Dermis microvascular lymphatic vessel endothelial cell (primary cell): ENCODE results near the gene FLOT2. TPM values are rescaled to one million over a fixed set of nuclear protein-coding genes. Genes with fewer than 3 reads are reported as not detected.

Experiments
- DNase-seq, 2 donors: peaks; one replicate each; pipeline versions ENCODE4 v3.0.0 to v3.0.0-alpha.2; 2010; ENCODE audit warnings: low read depth in 2 of 2
- total RNA-seq: library from RNA; depleted of rRNA; stranded (reverse); fragments of >200 nt; gene quantifications from 2 replicates; pipeline ENCODE4 v1.2.1, GENCODE V29; 2014

Gene FLOT2
- total RNA-seq, 1 donor from 2014 or later, result 89.9 TPM

GRCh38 chr17:28897769-28898526 lies 415 bp upstream of the FLOT2 start:
- no peak for DNase-seq

DNA sequence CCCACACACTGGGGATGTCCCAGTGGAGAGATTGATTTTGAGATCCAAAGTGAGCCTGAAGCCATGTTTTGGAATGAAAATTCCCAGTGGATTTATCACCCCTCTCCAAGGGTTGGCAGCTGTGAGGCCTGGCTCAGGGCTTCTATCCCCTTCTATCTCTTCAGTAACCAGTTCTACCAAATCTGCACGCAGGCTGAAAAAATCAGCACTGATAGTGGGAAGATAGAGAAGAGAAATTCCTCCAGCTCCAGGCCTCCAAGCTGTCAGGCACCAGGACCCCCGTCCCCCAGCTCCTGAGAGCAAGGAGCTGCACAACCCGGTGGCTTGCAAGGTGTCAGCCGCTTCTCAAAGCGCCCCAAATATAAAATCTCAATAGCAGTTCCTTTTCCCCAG lies 1.0 kb downstream of the FLOT2 start:
- no peak for DNase-seq

- no peak for DNase-seq
These were observed 1.6 kb downstream of the FLOT2 start for GRCh38 chr17:28895794-28896447.

DNA sequence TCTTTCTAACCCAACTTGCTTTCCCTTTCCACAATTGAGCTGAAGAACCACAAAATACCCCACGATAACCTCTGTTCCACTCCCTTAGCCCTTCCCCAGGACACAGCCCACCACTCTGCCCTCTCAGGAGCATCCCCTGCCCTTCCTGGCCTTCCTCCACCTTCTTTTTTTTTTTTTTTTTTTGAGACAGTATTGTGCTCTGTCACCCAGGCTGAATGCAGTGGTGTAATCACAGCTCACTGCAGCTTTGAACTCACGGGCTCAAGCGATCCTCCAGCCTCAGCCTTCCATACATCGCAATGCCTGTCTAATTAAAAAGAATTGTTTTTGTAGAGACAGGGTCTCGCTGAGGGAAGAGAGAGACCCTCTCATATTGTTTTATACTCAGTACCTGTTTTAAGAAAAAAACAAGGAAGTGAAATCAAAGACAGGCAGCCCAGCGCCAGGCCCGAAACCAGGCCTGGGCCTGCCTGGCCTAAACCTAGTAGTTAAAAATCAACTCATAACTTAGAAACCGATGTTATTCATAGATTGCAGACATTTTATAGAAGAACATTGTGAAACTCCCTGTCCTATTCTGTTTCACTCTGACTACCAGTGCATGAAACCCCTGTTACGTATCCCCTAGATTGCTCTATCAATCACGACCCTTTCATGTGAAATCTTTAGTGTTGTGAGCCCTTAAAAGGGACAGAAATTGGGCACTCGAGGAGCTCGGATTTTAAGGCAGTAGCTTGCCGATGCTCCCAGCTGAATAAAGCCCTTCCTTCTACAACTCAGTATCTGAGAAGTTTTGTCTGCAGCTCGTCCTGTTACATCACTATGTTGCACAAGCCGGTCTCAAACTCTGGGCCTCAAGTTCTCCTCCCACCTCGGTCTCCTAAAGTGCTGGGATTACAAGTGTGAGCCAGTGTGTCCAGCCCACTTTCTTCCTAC lies 4.0 kb downstream of the FLOT2 start:
- peak in 1 of 2 donors; percentile 20 for DNase-seq

DNA sequence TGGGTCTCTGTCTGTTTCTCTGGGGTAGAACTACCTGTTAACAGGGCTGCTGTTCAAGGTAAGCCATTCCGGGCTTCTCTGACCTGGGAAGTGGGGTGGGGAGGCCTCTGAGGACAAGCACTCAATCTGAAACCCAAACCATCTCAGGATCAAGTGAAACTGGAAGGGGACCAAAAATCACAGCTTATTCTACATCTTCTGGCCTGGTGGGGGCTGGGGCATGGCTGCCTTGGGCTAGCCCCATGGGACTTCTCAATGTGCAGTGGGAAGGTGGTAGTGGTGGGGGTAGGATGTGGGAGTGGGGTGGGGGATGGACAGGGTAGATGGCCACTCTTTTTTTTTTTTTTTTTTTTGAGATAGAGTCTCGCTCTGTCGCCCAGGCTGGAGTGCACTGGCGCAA lies 5.5 kb downstream of the FLOT2 start:
- DNase-seq, result no peak

DNA sequence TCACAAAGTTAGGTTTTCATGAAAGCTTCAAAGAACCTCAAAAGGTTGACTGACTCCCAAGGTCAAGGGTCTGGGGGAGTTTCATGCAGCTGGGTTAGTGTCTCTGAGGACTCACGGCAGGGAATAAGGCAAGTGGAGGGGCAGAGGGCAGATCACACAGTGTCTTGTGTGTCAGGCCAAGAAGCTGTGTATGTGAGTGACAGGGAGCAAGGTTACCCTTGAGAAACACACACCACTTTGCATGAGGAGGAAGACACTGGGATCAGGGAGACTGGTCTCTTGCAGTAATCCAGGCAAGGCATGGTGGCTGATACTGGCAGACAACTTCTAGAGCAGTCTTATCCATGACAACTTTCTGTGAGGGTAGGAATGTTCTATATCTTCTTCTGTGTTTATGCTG lies 6.3 kb downstream of the FLOT2 start:
- DNase-seq, result no peak

DNA sequence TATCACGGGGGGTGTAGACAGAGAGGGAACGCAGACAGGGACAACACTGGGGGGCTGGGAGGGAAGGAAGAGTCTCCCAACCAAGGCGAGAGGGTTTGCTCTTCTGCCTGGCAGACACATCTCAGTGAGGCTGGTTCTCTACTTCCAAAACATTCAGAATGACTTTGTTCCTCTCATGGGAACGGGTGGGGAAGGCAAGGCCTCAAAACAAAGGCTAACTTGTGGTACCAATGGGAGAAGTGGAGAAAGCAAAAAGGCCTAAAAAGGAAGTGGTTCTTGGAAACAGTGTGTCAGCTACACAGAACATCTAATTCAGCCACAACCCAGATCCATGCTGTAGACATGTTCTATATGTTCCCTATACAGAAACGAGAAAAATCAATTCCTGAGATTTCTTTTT lies 7.5 kb downstream of the FLOT2 start:
- DNase-seq, result no peak

DNA sequence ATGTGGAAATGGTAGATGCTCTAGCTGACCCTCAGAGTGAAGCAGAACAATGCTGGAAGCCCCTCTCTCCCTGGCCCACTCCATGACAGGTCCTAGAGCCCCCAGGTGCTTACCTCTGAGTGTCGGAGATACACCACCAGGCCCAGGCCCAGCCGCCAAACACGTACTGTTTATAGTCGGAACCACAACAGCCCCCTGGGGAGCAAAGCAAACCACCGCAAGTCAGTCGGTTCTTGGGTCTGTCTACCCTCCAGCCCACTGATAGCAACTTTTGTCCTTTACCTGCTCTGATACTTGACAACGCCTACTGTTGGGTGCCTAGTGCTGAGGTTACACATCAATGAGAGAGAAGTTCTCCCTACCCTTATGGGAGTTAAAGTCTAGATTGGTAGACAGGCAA lies 8.7 kb downstream of the FLOT2 start:
- DNase-seq, result no peak

DNA sequence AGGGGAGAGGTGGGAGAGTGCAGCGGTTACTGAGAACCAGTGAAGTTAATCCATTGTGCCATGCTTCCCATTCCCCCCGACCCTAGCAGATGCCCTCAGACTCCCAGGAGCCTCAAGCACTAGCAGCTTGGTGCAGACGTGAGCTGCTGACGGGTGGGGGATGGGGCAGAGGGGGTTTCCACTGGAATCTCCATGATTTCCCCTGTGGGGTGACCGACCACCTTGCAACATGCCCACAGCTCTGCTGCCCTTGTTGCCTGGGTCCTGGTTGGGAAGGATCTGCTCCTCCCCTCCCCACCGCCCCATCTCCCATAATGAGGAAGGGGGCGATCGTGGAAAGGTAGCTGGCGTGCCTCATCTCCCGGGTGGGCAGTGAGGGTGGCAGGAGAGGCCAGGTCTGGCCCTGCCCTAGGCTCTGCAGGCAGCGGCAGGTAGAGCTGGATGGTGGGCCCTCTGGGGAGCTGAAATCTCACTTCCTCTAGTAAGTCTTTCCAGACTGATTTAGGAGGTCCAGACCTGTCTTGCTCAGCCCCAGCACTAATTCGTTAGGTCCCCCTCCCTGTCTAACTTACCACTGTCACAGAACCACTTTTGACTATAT lies 9.6 kb downstream of the FLOT2 start:
- no peak for DNase-seq

- DNase-seq, result no peak
These were observed 11.6 kb downstream of the FLOT2 start for GRCh38 chr17:28885951-28886350.

DNA sequence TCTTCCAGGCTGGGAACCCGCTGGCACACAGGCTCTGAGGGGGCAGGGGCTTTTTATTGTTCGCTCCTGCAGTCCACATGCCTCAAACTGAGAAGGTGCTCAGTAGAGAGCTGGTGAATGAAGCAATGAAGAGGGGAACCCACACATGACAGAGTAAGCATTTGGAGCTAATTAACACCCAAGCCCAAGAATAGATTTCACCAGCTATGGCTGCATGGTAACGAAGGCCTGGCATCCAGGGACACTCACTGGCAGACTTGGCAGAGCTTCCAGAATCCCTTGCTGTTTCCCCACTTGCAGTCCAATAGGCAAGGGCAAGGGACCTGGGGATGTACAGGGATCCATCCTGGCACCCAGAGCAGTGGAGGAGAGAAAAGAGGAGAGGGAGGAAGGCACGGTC lies 12.2 kb downstream of the FLOT2 start:
- no peak for DNase-seq

DNA sequence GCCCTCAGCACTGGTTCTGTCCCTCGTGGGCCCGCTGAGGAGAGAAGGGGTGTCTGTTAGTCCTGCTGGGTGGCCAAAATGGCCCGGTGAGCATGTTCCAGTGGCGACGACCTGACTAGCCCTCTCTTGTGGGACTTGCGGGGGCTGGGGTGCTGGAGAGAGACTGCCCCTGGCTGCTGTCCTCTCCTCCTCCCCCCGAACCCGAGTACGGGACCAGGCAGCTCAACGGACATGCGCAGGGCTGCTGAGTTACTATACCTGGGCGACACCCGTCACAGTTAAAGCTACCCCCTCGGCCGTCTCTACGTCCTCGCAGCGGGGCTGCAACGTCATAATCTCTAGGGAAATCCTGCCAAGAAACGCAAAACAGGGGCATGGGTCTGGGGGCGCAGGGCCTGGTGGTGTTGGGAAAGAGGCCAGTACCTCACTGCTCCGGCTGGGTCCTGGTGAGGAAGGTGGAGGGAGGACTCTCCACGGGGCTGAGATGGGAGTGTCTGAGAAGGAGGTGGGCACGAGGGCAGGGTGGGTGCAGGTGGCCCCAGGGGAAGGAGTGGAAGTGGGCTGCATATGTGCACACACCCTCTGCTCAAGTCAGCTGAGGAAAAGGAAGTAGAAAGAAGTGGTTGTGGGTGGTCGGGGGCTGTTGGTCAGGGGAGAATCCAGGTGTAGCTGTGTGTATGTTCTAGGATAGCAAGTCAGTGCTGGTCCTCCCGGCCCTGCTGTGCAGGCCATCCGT lies 13.4 kb downstream of the FLOT2 start:
- DNase-seq, result no peak

GRCh38 chr17:28882154-28882895 lies 15.2 kb downstream of the FLOT2 start:
- no peak for DNase-seq

- DNase-seq, result no peak
These were observed 15.9 kb downstream of the FLOT2 start for GRCh38 chr17:28881533-28882056.

DNA sequence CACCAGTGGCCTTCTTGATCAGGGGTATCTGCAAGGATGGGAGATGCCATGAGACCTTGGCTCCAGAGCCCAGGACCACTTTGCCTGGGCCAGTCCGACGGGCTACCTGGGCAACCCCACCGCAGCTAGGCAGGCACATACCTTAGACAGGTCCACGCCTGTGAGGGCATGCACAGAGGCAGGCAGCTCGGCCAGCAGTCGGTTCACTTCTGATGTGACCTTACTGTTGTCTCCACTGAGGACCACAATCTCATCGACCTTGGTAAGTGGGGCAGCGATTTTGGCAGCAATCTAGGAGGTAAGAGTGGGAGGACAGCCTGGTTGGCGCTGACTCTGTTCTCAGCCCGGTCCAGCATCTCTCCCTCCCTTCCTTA lies 17.0 kb downstream of the FLOT2 start:
- no peak for DNase-seq

DNA sequence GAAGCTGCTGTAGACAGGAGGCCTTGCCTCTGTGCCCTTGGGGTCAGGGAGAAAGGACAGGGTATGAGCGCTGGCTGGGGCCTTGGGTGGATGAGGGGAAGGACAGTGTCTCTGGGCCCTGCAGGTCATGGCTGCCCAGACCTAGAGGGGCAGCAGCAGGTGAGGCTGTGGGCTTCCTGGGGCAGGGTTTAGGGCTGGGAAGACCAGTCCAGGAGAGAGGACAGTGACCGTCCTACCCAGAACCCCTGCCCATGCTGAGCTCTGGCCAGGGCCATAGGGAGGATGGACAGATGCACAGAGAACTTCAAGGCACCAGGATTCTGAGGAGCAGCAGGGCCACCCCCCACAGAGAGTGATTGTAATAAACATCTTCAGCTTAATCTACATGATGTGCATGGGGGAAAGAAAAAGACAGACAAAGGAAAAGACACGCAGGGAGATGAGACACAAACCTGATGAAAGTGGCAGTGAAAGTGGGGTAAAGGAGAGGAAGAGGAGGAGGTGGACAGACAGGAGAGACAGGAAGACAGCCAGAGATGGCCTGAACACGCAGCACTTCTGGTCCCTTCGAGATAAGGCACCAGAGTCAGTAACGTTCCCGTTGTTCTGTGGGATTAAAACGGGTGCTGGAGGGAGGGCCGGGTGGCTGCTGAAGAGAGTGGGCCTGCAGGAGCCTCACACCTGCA lies 17.5 kb downstream of the FLOT2 start:
- DNase-seq, result no peak

- peak in 1 of 2 donors; percentile 50 for DNase-seq
These were observed 18.6 kb downstream of the FLOT2 start for GRCh38 chr17:28878981-28879380.

DNA sequence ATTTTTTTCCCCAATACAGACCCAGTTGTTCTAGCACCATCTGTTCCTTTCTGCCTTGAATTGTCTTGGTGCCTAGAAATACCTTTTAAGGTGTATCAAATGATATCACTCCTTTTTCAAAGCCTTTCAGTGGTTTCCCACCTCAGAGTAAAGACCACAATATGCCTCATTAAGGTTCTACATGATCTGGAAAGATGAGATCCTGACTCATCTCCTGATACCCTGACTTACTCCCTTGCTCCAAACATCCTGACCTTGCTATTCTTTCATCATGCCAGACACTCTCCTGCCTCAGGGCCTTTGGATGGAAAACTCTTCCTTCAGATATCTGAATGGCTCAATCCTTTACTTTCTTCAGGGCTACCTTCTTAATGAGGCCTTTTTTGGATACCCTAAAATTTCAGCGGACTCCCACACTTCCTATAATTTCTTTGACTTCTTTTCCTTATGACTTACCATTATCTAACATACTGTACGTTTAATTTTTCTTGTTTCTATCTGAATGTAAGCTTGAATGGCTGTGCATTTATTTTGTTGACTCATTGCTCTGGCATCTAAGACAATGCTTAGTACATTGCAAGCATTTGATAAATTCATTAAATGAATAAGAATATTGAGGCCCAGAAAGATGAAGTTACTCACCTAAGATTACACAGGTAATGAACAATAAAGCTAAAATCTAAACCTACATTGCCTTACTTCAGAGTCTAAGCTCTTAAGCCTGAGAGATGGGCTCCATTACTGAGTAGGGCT lies 19.2 kb downstream of the FLOT2 start:
- no peak for DNase-seq
